HFF-Myc (cell line): ENCODE results near the gene CD300C.
"Not testable (repeated sequence)": the region's sequence is repeated elsewhere in the genome, so short reads cannot be mapped to it uniquely, and the experiment has no call there.

Source experiments
- DNase-seq: peaks from one replicate; pipeline ENCODE4 v3.0.0-alpha.2; 2011; ENCODE audit warnings: low read depth; ENCODE audit errors: extremely low read depth
- H3K4me3 ChIP-seq: replicated peaks from 2 replicates; pipeline ENCODE4 v1.5.1; 2011; ENCODE audit warnings: low read depth, mild to moderate bottlenecking, control low read depth, low read length
- TF ChIP-seq, protein P1 (sequence below): IDR thresholded peaks from 2 replicates; pipeline ENCODE4 v1.5.1; 2012; ENCODE audit warnings: mild to moderate bottlenecking, low read depth, low read length, control low read depth; ENCODE audit errors: missing control alignments

CD300C gene

GRCh38 chr17:74514632-74515334, 31.1 kb downstream of the CD300C start:
- TF ChIP-seq, protein P1, sequence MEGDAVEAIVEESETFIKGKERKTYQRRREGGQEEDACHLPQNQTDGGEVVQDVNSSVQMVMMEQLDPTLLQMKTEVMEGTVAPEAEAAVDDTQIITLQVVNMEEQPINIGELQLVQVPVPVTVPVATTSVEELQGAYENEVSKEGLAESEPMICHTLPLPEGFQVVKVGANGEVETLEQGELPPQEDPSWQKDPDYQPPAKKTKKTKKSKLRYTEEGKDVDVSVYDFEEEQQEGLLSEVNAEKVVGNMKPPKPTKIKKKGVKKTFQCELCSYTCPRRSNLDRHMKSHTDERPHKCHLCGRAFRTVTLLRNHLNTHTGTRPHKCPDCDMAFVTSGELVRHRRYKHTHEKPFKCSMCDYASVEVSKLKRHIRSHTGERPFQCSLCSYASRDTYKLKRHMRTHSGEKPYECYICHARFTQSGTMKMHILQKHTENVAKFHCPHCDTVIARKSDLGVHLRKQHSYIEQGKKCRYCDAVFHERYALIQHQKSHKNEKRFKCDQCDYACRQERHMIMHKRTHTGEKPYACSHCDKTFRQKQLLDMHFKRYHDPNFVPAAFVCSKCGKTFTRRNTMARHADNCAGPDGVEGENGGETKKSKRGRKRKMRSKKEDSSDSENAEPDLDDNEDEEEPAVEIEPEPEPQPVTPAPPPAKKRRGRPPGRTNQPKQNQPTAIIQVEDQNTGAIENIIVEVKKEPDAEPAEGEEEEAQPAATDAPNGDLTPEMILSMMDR: no peak
- no peak overlapping the region for H3K4me3 ChIP-seq
- no peak for DNase-seq

GRCh38 chr17:74513987-74514631, 31.8 kb downstream of the CD300C start:
- DNase-seq: no peak
- H3K4me3 ChIP-seq: no peak overlapping the region
- TF ChIP-seq, protein P1: no peak

DNA sequence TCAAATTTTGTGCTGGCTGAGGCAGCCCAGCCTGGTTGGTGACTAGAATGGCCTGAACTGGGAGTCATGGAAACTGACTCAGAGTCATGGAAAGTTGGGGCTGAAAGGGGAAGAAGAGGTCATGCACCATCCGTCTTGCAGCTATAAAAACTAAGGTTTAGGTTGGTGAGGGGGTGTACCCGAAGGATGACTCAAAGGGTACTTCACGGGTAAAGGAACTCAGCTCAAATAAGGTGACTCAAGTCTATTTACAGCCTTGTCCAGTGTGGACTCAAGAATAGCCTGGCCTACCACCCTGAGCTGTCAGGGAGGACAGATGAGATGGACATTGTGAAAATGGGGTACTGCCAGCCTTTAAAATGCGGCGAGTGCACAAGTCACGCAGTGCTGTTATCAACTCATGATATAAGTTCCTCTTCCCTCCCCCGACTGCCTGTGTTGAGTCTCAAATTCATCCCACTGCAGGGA, 33.3 kb downstream of the CD300C start:
- TF ChIP-seq, protein P1: no peak
- no peak for DNase-seq
- no peak overlapping the region for H3K4me3 ChIP-seq

GRCh38 chr17:74512036-74512435, 33.9 kb downstream of the CD300C start:
- no peak for DNase-seq
- TF ChIP-seq, protein P1: no peak

DNA sequence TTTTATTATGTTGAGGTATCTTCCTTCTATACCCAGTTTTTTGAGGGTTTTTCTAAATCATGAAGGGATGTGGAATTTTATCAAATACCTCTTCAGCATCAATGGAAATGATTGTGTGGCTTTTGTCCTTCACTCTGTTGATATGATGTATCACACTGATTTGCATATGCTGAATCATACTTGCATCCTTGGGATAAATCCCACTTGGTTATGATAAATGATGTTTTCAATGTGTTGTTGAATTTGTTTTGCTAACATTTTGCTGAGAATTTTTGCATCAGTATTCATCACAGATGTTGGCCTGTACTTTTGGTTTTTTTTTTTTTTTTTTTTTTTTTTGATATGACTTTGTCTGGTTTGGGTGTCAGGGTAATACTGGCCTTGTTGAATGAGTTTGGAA, 37.8 kb downstream of the CD300C start:
- H3K4me3 ChIP-seq: no peak overlapping the region
- TF ChIP-seq, protein P1: no peak
- DNase-seq: no peak

More at GRCh38 chr17:74512036-74512435, 33.9 kb downstream of the CD300C start:
- no peak overlapping the region for H3K4me3 ChIP-seq

DNA sequence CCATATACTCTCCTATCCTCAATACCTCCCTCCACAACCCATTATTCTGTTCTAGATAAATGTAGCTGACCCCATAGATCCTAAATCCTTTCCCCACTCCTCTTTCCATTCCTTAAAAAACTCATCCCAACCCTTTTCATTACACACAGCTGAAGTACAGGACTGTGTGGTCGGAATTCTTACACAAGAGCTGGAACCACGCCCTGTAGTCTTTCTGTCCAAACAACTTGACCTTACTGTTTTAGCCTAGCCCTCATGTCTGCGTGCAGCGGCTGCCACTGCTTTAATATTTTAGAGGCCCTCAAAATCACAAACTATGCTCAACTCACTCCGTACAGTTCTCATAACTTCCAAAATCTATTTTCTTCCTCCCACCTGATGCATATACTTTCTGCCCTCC, 42.0 kb downstream of the CD300C start:
- not testable (repeated sequence) for DNase-seq, H3K4me3 ChIP-seq

DNA sequence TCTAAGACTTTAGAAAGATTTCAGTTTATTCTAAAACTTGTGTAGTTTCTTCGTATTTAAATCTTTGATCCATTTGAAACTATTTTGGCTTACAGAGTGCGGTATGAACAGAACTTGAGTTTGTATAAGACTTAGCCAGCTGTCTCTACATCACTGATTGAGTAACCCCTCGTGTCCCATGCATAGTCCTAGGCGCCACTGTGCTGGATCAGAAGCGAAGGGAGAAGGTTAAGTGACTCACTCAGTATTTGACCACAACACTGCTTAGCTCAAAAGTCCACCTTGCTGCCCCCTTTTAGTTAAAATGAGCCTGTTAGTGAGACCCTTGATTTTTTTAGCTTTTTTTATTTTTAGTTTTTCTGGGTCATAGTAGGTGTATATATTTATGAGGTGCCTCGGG, 43.1 kb downstream of the CD300C start:
- no peak overlapping the region for H3K4me3 ChIP-seq
- DNase-seq: no peak
- TF ChIP-seq, protein P1: no peak
